ENCODE results near the gene AICDA.

DNA sequence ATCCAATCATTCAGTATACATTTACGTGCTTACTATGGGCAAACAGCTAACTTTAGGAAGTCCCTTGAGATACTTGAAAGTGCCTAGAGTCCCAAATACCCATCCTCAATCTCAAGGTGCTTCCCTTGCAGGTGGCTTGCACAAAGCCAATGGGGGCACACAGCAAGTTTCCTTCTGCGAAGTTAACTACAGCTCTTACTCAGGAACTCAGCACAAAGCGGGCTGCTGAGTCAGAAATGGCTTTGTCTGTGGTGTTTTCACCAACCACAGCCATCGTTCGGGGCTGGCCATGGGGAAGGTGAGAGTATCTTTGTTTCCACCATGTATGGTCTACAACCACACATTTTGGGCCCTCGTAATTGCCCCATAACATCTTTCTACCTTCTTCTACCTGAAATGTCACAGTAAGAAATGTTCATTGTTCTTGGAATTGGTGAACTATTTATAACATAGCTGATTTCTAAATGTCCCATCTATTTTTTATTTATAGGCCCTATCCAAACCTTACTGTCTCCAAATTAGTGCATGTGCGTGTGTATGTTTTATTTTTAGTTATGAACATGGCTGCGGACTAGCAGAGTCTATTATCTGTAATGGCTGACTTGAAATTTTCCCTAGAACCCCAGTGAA, 36.0 kb upstream of the AICDA start:
- TF ChIP-seq JUND (IDR thresholded peaks at IDR 0.05) (no peak), SP1 (IDR thresholded peaks at IDR 0.05) (no peak), FOXA1 (IDR thresholded peaks at IDR 0.05) (no peak), TAF1 (conservative IDR thresholded peaks at IDR 0.05) (no peak), HNF4A (conservative IDR thresholded peaks at IDR 0.05) (no peak), RAD21 (IDR thresholded peaks at IDR 0.05) (no peak), YY1 (IDR thresholded peaks at IDR 0.05) (no peak), NR2F2 (IDR thresholded peaks at IDR 0.05) (no peak)
- TF ChIP-seq, protein P1, sequence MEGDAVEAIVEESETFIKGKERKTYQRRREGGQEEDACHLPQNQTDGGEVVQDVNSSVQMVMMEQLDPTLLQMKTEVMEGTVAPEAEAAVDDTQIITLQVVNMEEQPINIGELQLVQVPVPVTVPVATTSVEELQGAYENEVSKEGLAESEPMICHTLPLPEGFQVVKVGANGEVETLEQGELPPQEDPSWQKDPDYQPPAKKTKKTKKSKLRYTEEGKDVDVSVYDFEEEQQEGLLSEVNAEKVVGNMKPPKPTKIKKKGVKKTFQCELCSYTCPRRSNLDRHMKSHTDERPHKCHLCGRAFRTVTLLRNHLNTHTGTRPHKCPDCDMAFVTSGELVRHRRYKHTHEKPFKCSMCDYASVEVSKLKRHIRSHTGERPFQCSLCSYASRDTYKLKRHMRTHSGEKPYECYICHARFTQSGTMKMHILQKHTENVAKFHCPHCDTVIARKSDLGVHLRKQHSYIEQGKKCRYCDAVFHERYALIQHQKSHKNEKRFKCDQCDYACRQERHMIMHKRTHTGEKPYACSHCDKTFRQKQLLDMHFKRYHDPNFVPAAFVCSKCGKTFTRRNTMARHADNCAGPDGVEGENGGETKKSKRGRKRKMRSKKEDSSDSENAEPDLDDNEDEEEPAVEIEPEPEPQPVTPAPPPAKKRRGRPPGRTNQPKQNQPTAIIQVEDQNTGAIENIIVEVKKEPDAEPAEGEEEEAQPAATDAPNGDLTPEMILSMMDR (IDR thresholded peaks at IDR 0.05; ENCODE audit: low read depth, low read length, missing input control): no peak
- TF ChIP-seq, protein P2, sequence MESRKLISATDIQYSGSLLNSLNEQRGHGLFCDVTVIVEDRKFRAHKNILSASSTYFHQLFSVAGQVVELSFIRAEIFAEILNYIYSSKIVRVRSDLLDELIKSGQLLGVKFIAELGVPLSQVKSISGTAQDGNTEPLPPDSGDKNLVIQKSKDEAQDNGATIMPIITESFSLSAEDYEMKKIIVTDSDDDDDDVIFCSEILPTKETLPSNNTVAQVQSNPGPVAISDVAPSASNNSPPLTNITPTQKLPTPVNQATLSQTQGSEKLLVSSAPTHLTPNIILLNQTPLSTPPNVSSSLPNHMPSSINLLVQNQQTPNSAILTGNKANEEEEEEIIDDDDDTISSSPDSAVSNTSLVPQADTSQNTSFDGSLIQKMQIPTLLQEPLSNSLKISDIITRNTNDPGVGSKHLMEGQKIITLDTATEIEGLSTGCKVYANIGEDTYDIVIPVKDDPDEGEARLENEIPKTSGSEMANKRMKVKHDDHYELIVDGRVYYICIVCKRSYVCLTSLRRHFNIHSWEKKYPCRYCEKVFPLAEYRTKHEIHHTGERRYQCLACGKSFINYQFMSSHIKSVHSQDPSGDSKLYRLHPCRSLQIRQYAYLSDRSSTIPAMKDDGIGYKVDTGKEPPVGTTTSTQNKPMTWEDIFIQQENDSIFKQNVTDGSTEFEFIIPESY (IDR thresholded peaks at IDR 0.05): no peak
- TF ChIP-seq, protein P3, sequence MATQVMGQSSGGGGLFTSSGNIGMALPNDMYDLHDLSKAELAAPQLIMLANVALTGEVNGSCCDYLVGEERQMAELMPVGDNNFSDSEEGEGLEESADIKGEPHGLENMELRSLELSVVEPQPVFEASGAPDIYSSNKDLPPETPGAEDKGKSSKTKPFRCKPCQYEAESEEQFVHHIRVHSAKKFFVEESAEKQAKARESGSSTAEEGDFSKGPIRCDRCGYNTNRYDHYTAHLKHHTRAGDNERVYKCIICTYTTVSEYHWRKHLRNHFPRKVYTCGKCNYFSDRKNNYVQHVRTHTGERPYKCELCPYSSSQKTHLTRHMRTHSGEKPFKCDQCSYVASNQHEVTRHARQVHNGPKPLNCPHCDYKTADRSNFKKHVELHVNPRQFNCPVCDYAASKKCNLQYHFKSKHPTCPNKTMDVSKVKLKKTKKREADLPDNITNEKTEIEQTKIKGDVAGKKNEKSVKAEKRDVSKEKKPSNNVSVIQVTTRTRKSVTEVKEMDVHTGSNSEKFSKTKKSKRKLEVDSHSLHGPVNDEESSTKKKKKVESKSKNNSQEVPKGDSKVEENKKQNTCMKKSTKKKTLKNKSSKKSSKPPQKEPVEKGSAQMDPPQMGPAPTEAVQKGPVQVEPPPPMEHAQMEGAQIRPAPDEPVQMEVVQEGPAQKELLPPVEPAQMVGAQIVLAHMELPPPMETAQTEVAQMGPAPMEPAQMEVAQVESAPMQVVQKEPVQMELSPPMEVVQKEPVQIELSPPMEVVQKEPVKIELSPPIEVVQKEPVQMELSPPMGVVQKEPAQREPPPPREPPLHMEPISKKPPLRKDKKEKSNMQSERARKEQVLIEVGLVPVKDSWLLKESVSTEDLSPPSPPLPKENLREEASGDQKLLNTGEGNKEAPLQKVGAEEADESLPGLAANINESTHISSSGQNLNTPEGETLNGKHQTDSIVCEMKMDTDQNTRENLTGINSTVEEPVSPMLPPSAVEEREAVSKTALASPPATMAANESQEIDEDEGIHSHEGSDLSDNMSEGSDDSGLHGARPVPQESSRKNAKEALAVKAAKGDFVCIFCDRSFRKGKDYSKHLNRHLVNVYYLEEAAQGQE (IDR thresholded peaks at IDR 0.05): no peak
- TF ChIP-seq, protein P4, sequence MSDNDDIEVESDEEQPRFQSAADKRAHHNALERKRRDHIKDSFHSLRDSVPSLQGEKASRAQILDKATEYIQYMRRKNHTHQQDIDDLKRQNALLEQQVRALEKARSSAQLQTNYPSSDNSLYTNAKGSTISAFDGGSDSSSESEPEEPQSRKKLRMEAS (IDR thresholded peaks at IDR 0.05): no peak
